HEK293 (cell line): Measurements from ENCODE around the gene HDAC8.
A peak's percentile ranks its signal among the peaks of the same experiment; 100 is the strongest.
"Not testable (repeated sequence)": the region's sequence is repeated elsewhere in the genome, so short reads cannot be mapped to it uniquely, and the experiment has no call there.

Experiments used
- CTCF ChIA-PET: fragments of 350-600 bp; formaldehyde crosslinking; extraction: SDS; loops from one replicate; lab custom pipeline; 2021; ENCODE audit warnings: antibody characterized with exemption; lab: Yijun Ruan, JAX
- POLR2A ChIA-PET: fragments of 300-600 bp; formaldehyde crosslinking; extraction: SDS; loops from one replicate; lab custom pipeline; 2020; ENCODE audit warnings: antibody characterized with exemption, inconsistent platforms; lab: Yijun Ruan, JAX
- H3K27ac ChIP-seq: fragments of 200-500 bp; sonication (Bioruptor generic); 2 replicates; pipeline ENCODE4 v1.5.1; 2014; ENCODE audit warnings: low read depth, low read length, control low read depth, inconsistent platforms; ENCODE audit errors: extremely low read depth
- H3K36me3 ChIP-seq, 2 experiments: fragments of 200-500 bp in 1 of 2; sonication (Bioruptor generic) in 1 of 2; 1 replicate in 1 of 2; 2 replicates in 1 of 2; pipeline ENCODE4 v1.5.1; 2014 to 2017; ENCODE audit warnings: inconsistent platforms in 2 of 2, low read length in 2 of 2; ENCODE audit not compliant: control insufficient read depth in 2 of 2, insufficient read depth in 1 of 2
- H3K4me1 ChIP-seq: fragments of 200-500 bp; sonication (Bioruptor generic); 2 replicates; pipeline ENCODE4 v1.5.1; 2014; ENCODE audit warnings: mild to moderate bottlenecking, low read length, inconsistent platforms; ENCODE audit not compliant: control insufficient read depth, insufficient read depth
- H3K4me3 ChIP-seq: 2 replicates; pipeline ENCODE4 v1.5.1; 2011; ENCODE audit warnings: low read depth, mild to moderate bottlenecking, control low read depth, low read length, moderate library complexity
- H3K9me3 ChIP-seq: fragments of 200-500 bp; sonication (Bioruptor generic); 2 replicates; pipeline ENCODE4 v1.5.1; 2014; ENCODE audit warnings: low read depth, low read length, inconsistent platforms; ENCODE audit not compliant: control insufficient read depth, insufficient read depth
- KLF1 ChIP-seq: fragments of 450-650 bp; formaldehyde crosslinking; IDR thresholded peaks from 2 replicates; pipeline ENCODE4 v1.5.1; 2016; ENCODE audit warnings: missing biosample characterization, missing genetic modification characterization
- KLF10 ChIP-seq: fragments of 450-650 bp; IDR thresholded peaks from 2 replicates; pipeline ENCODE4 v1.5.1; 2018; ENCODE audit warnings: missing biosample characterization, mild to moderate bottlenecking, missing genetic modification characterization
- MZF1 ChIP-seq: fragments of 450-650 bp; formaldehyde crosslinking; IDR thresholded peaks from 2 replicates; pipeline ENCODE4 v1.5.1; 2017; ENCODE audit warnings: missing biosample characterization, missing genetic modification characterization, borderline replicate concordance
- SP7 ChIP-seq: fragments of 450-650 bp; formaldehyde crosslinking; IDR thresholded peaks from 2 replicates; pipeline ENCODE4 v1.5.1; 2016; ENCODE audit warnings: missing biosample characterization, missing genetic modification characterization
- TCF7L2 ChIP-seq: IDR thresholded peaks from 2 replicates; pipeline ENCODE4 v1.6.1; 2011; ENCODE audit warnings: low read depth, mild to moderate bottlenecking, inconsistent platforms, low read length, moderate library complexity, borderline replicate concordance
- ZBTB1 ChIP-seq: fragments of 450-650 bp; formaldehyde crosslinking; IDR thresholded peaks from 2 replicates; pipeline ENCODE4 v1.5.1; 2016; ENCODE audit warnings: missing biosample characterization, missing genetic modification characterization
- ZFP3 ChIP-seq: fragments of 450-650 bp; formaldehyde crosslinking; IDR thresholded peaks from 2 replicates; pipeline ENCODE4 v1.5.1; 2016; ENCODE audit warnings: low read depth, missing biosample characterization, missing genetic modification characterization
- ZNF133 ChIP-seq: fragments of 450-650 bp; formaldehyde crosslinking; IDR thresholded peaks from 2 replicates; pipeline ENCODE4 v1.5.1; 2016; ENCODE audit warnings: missing biosample characterization, missing genetic modification characterization
- ZNF146 ChIP-seq: fragments of 450-650 bp; formaldehyde crosslinking; IDR thresholded peaks from 2 replicates; pipeline ENCODE4 v1.5.1; 2016; ENCODE audit warnings: missing biosample characterization, missing genetic modification characterization
- ZNF354C ChIP-seq: fragments of 450-650 bp; formaldehyde crosslinking; IDR thresholded peaks from 2 replicates; pipeline ENCODE4 v1.5.1; 2016; ENCODE audit warnings: missing biosample characterization, missing genetic modification characterization, low read depth, borderline replicate concordance
- ZNF529 ChIP-seq: fragments of 450-650 bp; formaldehyde crosslinking; IDR thresholded peaks from 2 replicates; pipeline ENCODE4 v1.5.1; 2017; ENCODE audit warnings: missing genetic modification characterization, missing biosample characterization; ENCODE audit not compliant: insufficient replicate concordance
- ZNF596 ChIP-seq: fragments of 450-650 bp; IDR thresholded peaks from 2 replicates; pipeline ENCODE4 v1.5.0; 2018; ENCODE audit warnings: missing biosample characterization, mild to moderate bottlenecking, missing genetic modification characterization, moderate library complexity
- ZNF610 ChIP-seq: fragments of 450-650 bp; formaldehyde crosslinking; IDR thresholded peaks from 2 replicates; pipeline ENCODE4 v1.5.1; 2016; ENCODE audit warnings: missing biosample characterization, missing genetic modification characterization, borderline replicate concordance
- ZNF747 ChIP-seq: fragments of 450-650 bp; formaldehyde crosslinking; IDR thresholded peaks from 2 replicates; pipeline ENCODE4 v1.5.1; 2016; ENCODE audit warnings: missing biosample characterization, missing genetic modification characterization
- ZNF785 ChIP-seq: fragments of 450-650 bp; formaldehyde crosslinking; IDR thresholded peaks from 2 replicates; pipeline ENCODE4 v1.5.1; 2016; ENCODE audit warnings: missing biosample characterization, missing genetic modification characterization
- ZSCAN30 ChIP-seq: fragments of 450-650 bp; IDR thresholded peaks from 2 replicates; pipeline ENCODE4 v1.5.1; 2018; ENCODE audit warnings: missing biosample characterization, mild to moderate bottlenecking, missing genetic modification characterization, moderate library complexity
- ZXDB ChIP-seq: fragments of 450-650 bp; formaldehyde crosslinking; IDR thresholded peaks from 2 replicates; pipeline ENCODE4 v1.5.1; 2016; ENCODE audit warnings: missing biosample characterization, missing genetic modification characterization
- TF ChIP-seq, protein P1 (sequence below): fragments of 450-650 bp; formaldehyde crosslinking; IDR thresholded peaks from 2 replicates; pipeline ENCODE4 v1.5.1; 2016; ENCODE audit warnings: missing biosample characterization, missing genetic modification characterization
- TF ChIP-seq, protein P2 (sequence below): fragments of 450-650 bp; formaldehyde crosslinking; IDR thresholded peaks from 2 replicates; pipeline ENCODE4 v1.5.1; 2016; ENCODE audit warnings: missing biosample characterization, missing genetic modification characterization
- TF ChIP-seq, protein P3 (sequence below): fragments of 450-650 bp; formaldehyde crosslinking; IDR thresholded peaks from 2 replicates; pipeline ENCODE4 v1.5.1; 2017; ENCODE audit warnings: missing biosample characterization, missing genetic modification characterization
- TF ChIP-seq, protein P4 (sequence below): fragments of 450-650 bp; formaldehyde crosslinking; IDR thresholded peaks from 2 replicates; pipeline ENCODE4 v1.5.1; 2016; ENCODE audit warnings: missing biosample characterization, missing genetic modification characterization

Gene HDAC8

DNA sequence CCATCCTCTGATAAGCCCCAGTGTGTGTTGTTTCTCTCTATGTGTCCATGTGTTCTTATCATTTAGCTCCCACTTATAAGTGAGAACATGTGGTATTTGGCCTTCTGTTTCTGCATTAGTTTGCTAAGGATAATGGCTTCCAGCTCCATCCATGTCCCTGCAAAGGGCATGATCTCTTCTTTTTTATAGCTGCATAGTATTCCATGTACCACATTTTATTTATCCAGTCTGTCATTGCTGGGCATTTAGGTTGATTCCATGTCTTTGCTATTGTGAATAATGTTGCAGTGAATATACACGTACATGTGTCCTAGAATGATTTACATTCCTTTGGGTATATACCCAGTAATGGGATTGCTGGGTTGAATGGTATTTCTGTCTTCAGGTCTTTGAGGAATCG lies 167.5 kb downstream of the HDAC8 start:
- H3K27ac ChIP-seq, H3K36me3 ChIP-seq, H3K4me3 ChIP-seq, H3K9me3 ChIP-seq, POLR2A ChIA-PET, H3K4me1 ChIP-seq: not testable (repeated sequence)
- CTCF ChIA-PET = interaction anchor here (0.6 to 0.7 kb wide), 2 partner anchors 56 to 330 kb away, joined by 3 to 7 read pairs; no protein-coding TSS in a partner anchor
- TF ChIP-seq, protein P1, sequence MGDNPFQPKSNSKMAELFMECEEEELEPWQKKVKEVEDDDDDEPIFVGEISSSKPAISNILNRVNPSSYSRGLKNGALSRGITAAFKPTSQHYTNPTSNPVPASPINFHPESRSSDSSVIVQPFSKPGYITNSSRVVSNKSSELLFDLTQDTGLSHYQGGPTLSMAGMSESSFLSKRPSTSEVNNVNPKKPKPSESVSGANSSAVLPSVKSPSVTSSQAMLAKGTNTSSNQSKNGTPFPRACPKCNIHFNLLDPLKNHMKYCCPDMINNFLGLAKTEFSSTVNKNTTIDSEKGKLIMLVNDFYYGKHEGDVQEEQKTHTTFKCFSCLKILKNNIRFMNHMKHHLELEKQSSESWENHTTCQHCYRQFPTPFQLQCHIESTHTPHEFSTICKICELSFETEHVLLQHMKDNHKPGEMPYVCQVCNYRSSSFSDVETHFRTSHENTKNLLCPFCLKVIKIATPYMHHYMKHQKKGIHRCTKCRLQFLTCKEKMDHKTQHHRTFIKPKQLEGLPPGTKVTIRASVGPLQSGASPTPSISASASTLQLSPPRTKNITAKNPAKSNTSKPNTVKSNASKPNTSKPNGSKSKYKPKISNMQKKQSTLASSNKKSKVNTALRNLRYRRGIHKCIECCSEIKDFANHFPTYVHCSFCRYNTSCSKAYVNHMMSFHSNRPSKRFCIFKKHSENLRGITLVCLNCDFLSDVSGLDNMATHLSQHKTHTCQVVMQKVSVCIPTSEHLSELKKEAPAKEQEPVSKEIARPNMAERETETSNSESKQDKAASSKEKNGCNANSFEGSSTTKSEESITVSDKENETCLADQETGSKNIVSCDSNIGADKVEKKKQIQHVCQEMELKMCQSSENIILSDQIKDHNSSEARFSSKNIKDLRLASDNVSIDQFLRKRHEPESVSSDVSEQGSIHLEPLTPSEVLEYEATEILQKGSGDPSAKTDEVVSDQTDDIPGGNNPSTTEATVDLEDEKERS (tag by site-specific recombination) = 0 out of 2 replicates have a peak, but pooled peaks have one; percentile 11
- TF ChIP-seq ZNF146 (tag by site-specific recombination) = peak; percentile 75

DNA sequence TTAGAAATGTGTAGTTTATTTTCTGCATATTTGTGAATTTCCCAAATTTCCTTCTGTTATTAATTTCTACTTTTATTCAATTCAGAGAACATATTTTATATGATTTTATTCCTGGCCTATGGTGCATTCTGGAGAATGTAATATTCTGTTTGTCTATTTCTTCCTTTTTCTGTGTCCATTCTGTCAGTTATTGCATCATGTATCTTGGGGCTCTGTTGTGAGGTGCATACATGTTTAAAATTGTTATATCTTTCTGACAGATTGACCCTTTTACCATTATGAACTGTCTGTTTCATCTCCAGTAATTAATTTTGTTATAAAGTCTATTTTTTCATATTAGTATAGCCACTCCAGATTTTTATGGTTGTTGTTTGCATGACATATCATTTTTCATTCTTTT lies 170.0 kb downstream of the HDAC8 start:
- no peaks in the 10 kb centered on the region for H3K4me1 ChIP-seq
- H3K36me3 ChIP-seq = no peaks in the 10 kb centered on the region
- no peaks in the 10 kb centered on the region; the same call in 1 of the 2 replicates for H3K9me3 ChIP-seq
- CTCF ChIA-PET = no interaction called here
- TF ChIP-seq ZNF529 (tag by site-specific recombination) (no peak), ZXDB (no peak), KLF1 (no peak)
- TF ChIP-seq, all 188 proteins: peak for 0
- Histone ChIP-seq H3K27ac (no peak overlapping the region), H3K4me3 (no peak overlapping the region)
- POLR2A ChIA-PET = no interaction called here

DNA sequence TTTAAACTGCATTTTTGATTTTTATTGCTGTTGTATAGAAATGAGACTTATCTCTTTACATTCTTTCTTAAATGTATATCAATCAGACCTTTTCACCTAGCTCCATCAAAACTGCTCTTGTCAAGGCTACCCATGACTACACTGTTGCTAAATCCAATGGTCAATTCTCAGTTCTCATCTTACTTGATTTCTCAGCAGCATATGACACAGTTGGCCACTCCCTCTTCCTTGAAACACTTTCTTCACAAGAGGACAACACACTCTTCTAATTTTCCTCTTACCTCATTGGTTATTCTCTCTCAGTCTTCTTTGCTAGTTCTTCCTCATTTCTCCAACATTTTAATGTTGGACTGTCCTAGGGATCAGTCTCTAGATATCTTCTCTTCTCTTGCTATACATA lies 172.8 kb downstream of the HDAC8 start:
- Histone ChIP-seq H3K36me3 (no peaks in the 10 kb centered on the region), H3K4me1 (no peaks in the 10 kb centered on the region), H3K27ac (no peak overlapping the region), H3K4me3 (no peak overlapping the region)
- POLR2A ChIA-PET = no interaction called here
- CTCF ChIA-PET = interaction anchor here (0.9 kb wide), 1 partner anchor 59 kb away, joined by 4 read pairs; no protein-coding TSS in a partner anchor
- TF ChIP-seq KLF10 (tag by site-specific recombination) (no peak), ZFP3 (tag by site-specific recombination) (no peak), ZSCAN30 (tag by site-specific recombination) (no peak), ZNF133 (tag by site-specific recombination) (no peak), ZNF610 (tag by site-specific recombination) (no peak), TCF7L2 (no peak), SP7 (tag by site-specific recombination) (no peak), ZNF596 (no peak)
- TF ChIP-seq, protein P2, sequence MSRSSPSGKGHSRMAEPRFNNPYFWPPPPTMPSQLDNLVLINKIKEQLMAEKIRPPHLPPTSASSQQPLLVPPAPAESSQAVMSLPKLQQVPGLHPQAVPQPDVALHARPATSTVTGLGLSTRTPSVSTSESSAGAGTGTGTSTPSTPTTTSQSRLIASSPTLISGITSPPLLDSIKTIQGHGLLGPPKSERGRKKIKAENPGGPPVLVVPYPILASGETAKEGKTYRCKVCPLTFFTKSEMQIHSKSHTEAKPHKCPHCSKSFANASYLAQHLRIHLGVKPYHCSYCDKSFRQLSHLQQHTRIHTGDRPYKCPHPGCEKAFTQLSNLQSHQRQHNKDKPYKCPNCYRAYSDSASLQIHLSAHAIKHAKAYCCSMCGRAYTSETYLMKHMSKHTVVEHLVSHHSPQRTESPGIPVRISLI = no peak
- TF ChIP-seq, all 188 proteins: peak for 0
- no peaks in the 10 kb centered on the region for H3K9me3 ChIP-seq

DNA sequence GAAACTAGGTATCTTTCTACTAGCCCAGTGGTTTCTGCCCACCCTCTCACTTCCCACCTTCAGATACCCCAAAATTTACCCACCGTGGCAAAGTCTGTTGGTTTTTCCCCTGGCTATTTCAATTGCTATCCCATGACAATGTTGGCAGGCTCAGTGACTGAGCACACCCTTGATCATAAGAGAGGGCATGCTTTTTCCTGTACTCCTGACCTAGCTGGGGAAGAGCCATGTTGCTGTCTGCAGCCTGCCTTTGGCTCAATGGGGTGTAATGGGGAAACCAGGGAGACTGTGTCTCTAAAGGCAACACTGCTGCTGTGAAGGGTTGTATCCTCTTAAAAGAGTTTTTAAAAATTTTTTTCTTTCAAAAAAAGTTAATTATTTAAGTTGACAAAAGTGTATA lies 176.5 kb downstream of the HDAC8 start:
- no peaks in the 10 kb centered on the region for H3K9me3 ChIP-seq
- POLR2A ChIA-PET = no interaction called here
- no peaks in the 10 kb centered on the region for H3K36me3 ChIP-seq
- CTCF ChIA-PET = no interaction called here
- no peak overlapping the region for H3K27ac ChIP-seq
- H3K4me3 ChIP-seq = no peak overlapping the region
- peaks cover 10% of the 10 kb centered on the region for H3K4me1 ChIP-seq
- TF ChIP-seq ZBTB1 (tag by site-specific recombination) (no peak), ZNF596 (no peak), ZNF354C (tag by site-specific recombination) (no peak), ZNF747 (no peak), MZF1 (tag by site-specific recombination) (no peak), ZNF785 (tag by site-specific recombination) (no peak)
- TF ChIP-seq, protein P3, sequence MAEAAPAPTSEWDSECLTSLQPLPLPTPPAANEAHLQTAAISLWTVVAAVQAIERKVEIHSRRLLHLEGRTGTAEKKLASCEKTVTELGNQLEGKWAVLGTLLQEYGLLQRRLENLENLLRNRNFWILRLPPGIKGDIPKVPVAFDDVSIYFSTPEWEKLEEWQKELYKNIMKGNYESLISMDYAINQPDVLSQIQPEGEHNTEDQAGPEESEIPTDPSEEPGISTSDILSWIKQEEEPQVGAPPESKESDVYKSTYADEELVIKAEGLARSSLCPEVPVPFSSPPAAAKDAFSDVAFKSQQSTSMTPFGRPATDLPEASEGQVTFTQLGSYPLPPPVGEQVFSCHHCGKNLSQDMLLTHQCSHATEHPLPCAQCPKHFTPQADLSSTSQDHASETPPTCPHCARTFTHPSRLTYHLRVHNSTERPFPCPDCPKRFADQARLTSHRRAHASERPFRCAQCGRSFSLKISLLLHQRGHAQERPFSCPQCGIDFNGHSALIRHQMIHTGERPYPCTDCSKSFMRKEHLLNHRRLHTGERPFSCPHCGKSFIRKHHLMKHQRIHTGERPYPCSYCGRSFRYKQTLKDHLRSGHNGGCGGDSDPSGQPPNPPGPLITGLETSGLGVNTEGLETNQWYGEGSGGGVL (tag by site-specific recombination) = no peak
- TF ChIP-seq, protein P4, sequence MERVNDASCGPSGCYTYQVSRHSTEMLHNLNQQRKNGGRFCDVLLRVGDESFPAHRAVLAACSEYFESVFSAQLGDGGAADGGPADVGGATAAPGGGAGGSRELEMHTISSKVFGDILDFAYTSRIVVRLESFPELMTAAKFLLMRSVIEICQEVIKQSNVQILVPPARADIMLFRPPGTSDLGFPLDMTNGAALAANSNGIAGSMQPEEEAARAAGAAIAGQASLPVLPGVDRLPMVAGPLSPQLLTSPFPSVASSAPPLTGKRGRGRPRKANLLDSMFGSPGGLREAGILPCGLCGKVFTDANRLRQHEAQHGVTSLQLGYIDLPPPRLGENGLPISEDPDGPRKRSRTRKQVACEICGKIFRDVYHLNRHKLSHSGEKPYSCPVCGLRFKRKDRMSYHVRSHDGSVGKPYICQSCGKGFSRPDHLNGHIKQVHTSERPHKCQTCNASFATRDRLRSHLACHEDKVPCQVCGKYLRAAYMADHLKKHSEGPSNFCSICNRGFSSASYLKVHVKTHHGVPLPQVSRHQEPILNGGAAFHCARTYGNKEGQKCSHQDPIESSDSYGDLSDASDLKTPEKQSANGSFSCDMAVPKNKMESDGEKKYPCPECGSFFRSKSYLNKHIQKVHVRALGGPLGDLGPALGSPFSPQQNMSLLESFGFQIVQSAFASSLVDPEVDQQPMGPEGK = no peak
